HG03064 (cell line): Measurements from ENCODE around the gene ACTR5.
"Not testable (repeated sequence)": the region's sequence is repeated elsewhere in the genome, so short reads cannot be mapped to it uniquely, and the experiment has no call there.

Experiments used
- ATAC-seq: cut with Tn5 transposase; IDR thresholded peaks from one replicate; pipeline ENCODE4 v1.9.1; 2021; ENCODE audit warnings: low read depth; ENCODE audit not compliant: unreplicated experiment

ACTR5 gene

GRCh38 chr20:38764567-38765318 lies 16.5 kb downstream of the ACTR5 start:
- no peak for ATAC-seq

- no peak for ATAC-seq
Observed at GRCh38 chr20:38766071-38766470, 17.8 kb downstream of the ACTR5 start.

- no peak for ATAC-seq
Observed at GRCh38 chr20:38769376-38770295, 21.4 kb downstream of the ACTR5 start.

- ATAC-seq = no peak
Observed at GRCh38 chr20:38770546-38770945, 22.3 kb downstream of the ACTR5 start.

GRCh38 chr20:38770970-38771369 lies 22.7 kb downstream of the ACTR5 start:
- ATAC-seq = no peak

GRCh38 chr20:38771621-38772020 lies 23.4 kb downstream of the ACTR5 start:
- no peak for ATAC-seq

- no peak for ATAC-seq
Observed at GRCh38 chr20:38774167-38774566, 25.9 kb downstream of the ACTR5 start.

- no peak for ATAC-seq
Observed at GRCh38 chr20:38776363-38776762, 28.1 kb downstream of the ACTR5 start.

GRCh38 chr20:38779247-38780097 lies 31.2 kb downstream of the ACTR5 start:
- ATAC-seq = no peak

- no peak for ATAC-seq
Observed at GRCh38 chr20:38782275-38782674, 34.0 kb downstream of the ACTR5 start.

- ATAC-seq = no peak
Observed at GRCh38 chr20:38787870-38788269, 39.6 kb downstream of the ACTR5 start.

- no peak for ATAC-seq
Observed at GRCh38 chr20:38789503-38790199, 41.4 kb downstream of the ACTR5 start.

- ATAC-seq = no peak
Observed at GRCh38 chr20:38790200-38791053, 42.2 kb downstream of the ACTR5 start.

- no peak for ATAC-seq
Observed at GRCh38 chr20:38791291-38791690, 43.0 kb downstream of the ACTR5 start.

GRCh38 chr20:38791940-38792339 lies 43.7 kb downstream of the ACTR5 start:
- no peak for ATAC-seq

GRCh38 chr20:38794057-38794456 lies 45.8 kb downstream of the ACTR5 start:
- not testable (repeated sequence) for ATAC-seq

- no peak for ATAC-seq
Observed at GRCh38 chr20:38798266-38798665, 50.0 kb downstream of the ACTR5 start.

- ATAC-seq = no peak
Observed at GRCh38 chr20:38799203-38799602, 50.9 kb downstream of the ACTR5 start.

- no peak for ATAC-seq
Observed at GRCh38 chr20:38800882-38801281, 52.6 kb downstream of the ACTR5 start.
